H9 (cell line): ENCODE measurements around the gene LGALS9. TPM values are rescaled to one million over a fixed set of nuclear protein-coding genes. Genes with fewer than 3 reads are reported as not detected.
"Not testable (repeated sequence)": the region's sequence is repeated elsewhere in the genome, so short reads cannot be mapped to it uniquely, and the experiment has no call there.

Experiments used
- DNase-seq: peaks from one replicate; pipeline ENCODE4 v3.0.0-alpha.2; 2017
- H2AFZ ChIP-seq: one replicate; pipeline ENCODE4 v1.6.1; 2013; ENCODE audit warnings: mild to moderate bottlenecking, low read length, control low read depth, moderate library complexity
- H2AK5ac ChIP-seq: 2 replicates; pipeline ENCODE4 v1.6.1; 2013; ENCODE audit warnings: low read length, control low read depth, mixed read lengths; ENCODE audit not compliant: insufficient read length
- H2BK120ac ChIP-seq: one replicate; pipeline ENCODE4 v1.6.1; 2013; ENCODE audit warnings: low read depth, mild to moderate bottlenecking, low read length, control low read depth, inconsistent platforms; ENCODE audit not compliant: poor library complexity, severe bottlenecking
- H2BK12ac ChIP-seq: 2 replicates; pipeline ENCODE4 v1.6.1; 2013; ENCODE audit warnings: low read length, control low read depth, mixed read lengths, low read depth; ENCODE audit not compliant: insufficient read length
- H2BK15ac ChIP-seq: 2 replicates; pipeline ENCODE4 v1.6.1; 2013; ENCODE audit warnings: low read depth, low read length, control low read depth
- H2BK20ac ChIP-seq: one replicate; pipeline ENCODE4 v1.6.1; 2013; ENCODE audit warnings: low read depth, mild to moderate bottlenecking, low read length, control low read depth, inconsistent platforms; ENCODE audit not compliant: poor library complexity, severe bottlenecking
- H2BK5ac ChIP-seq: 2 replicates; pipeline ENCODE4 v1.6.1; 2013; ENCODE audit warnings: low read length, control low read depth, mixed read lengths; ENCODE audit not compliant: insufficient read length
- H3K14ac ChIP-seq: 2 replicates; pipeline ENCODE4 v1.6.1; 2013; ENCODE audit warnings: low read length, control low read depth; ENCODE audit not compliant: insufficient read depth
- H3K18ac ChIP-seq: 2 replicates; pipeline ENCODE4 v1.6.1; 2013; ENCODE audit warnings: low read depth, mild to moderate bottlenecking, mixed read lengths, low read length, control low read depth; ENCODE audit not compliant: insufficient read length
- H3K23ac ChIP-seq: 2 replicates; pipeline ENCODE4 v1.6.1; 2013; ENCODE audit warnings: low read length, control low read depth, mixed read lengths, low read depth; ENCODE audit not compliant: insufficient read length
- H3K23me2 ChIP-seq: 2 replicates; pipeline ENCODE4 v1.6.1; 2013; ENCODE audit warnings: low read depth, mild to moderate bottlenecking, mixed read lengths, low read length, control low read depth; ENCODE audit not compliant: insufficient read length, poor library complexity, severe bottlenecking
- H3K27ac ChIP-seq: 2 replicates; pipeline ENCODE4 v1.5.1; 2013; ENCODE audit warnings: low read length, control low read depth, mixed read lengths, low read depth; ENCODE audit not compliant: insufficient read length
- H3K27me3 ChIP-seq: 2 replicates; pipeline ENCODE4 v1.6.1; 2013; ENCODE audit warnings: low read length, control low read depth, inconsistent platforms; ENCODE audit not compliant: insufficient read depth
- H3K4ac ChIP-seq: 2 replicates; pipeline ENCODE4 v1.6.1; 2013; ENCODE audit warnings: low read depth, mild to moderate bottlenecking, control low read depth, inconsistent platforms, low read length, moderate library complexity
- H3K4me1 ChIP-seq: 2 replicates; pipeline ENCODE4 v1.6.1; 2013; ENCODE audit warnings: low read length, control low read depth, inconsistent platforms; ENCODE audit not compliant: insufficient read depth
- H3K4me2 ChIP-seq: 2 replicates; pipeline ENCODE4 v1.6.1; 2013; ENCODE audit warnings: low read length, control low read depth, mixed read lengths; ENCODE audit not compliant: insufficient read length, insufficient read depth
- H3K56ac ChIP-seq: 2 replicates; pipeline ENCODE4 v1.6.1; 2013; ENCODE audit warnings: low read depth, mild to moderate bottlenecking, mixed read lengths, low read length, control low read depth; ENCODE audit not compliant: insufficient read length
- H3K79me1 ChIP-seq: 2 replicates; pipeline ENCODE4 v1.6.1; 2013; ENCODE audit warnings: low read depth, mild to moderate bottlenecking, moderate library complexity, low read length, control low read depth, inconsistent platforms; ENCODE audit not compliant: insufficient read depth, poor library complexity, severe bottlenecking
- H3K79me2 ChIP-seq: 2 replicates; pipeline ENCODE4 v1.6.1; 2013; ENCODE audit warnings: low read length, control low read depth, inconsistent platforms; ENCODE audit not compliant: insufficient read depth
- H3K9ac ChIP-seq: 2 replicates; pipeline ENCODE4 v1.6.1; 2013; ENCODE audit warnings: low read length, control low read depth, mixed read lengths; ENCODE audit not compliant: insufficient read length; ENCODE audit errors: extremely low read depth
- H3K9me3 ChIP-seq: one replicate; pipeline ENCODE4 v1.6.1; 2013; ENCODE audit warnings: low read depth, low read length, inconsistent platforms; ENCODE audit not compliant: control insufficient read depth
- H3T11ph ChIP-seq: one replicate; pipeline ENCODE4 v1.6.1; 2013; ENCODE audit warnings: mild to moderate bottlenecking, low read length, control low read depth, inconsistent platforms
- H4K20me1 ChIP-seq: one replicate; pipeline ENCODE4 v1.6.1; 2013; ENCODE audit not compliant: control insufficient read depth, insufficient read length, insufficient read depth
- H4K5ac ChIP-seq: 2 replicates; pipeline ENCODE4 v1.6.1; 2013; ENCODE audit warnings: low read depth, mild to moderate bottlenecking, mixed read lengths, low read length, control low read depth; ENCODE audit not compliant: insufficient read length
- H4K8ac ChIP-seq: replicated peaks from 2 replicates; pipeline ENCODE4 v1.6.1; 2013; ENCODE audit warnings: low read length, control low read depth, mixed read lengths, low read depth; ENCODE audit not compliant: insufficient read length
- H4K91ac ChIP-seq: 2 replicates; pipeline ENCODE4 v1.6.1; 2013; ENCODE audit warnings: low read depth, mild to moderate bottlenecking, moderate library complexity, mixed read lengths, low read length, control low read depth; ENCODE audit not compliant: insufficient read length
- H3K27ac Mint-ChIP-seq, 3 experiments: 2 replicates in 2 of 3; 3 replicates in 1 of 3; pipeline ENCODE4 v1.8.0; 2020 to 2021; ENCODE audit warnings: mixed read lengths in 3 of 3, mild to moderate bottlenecking in 1 of 3, moderate library complexity in 1 of 3
- H3K27me3 Mint-ChIP-seq: 2 replicates; pipeline ENCODE4 v1.8.0; 2021; ENCODE audit warnings: low read depth, mild to moderate bottlenecking, moderate library complexity, mixed read lengths
- H3K36me3 Mint-ChIP-seq, 3 experiments: 2 replicates in 2 of 3; 3 replicates in 1 of 3; pipeline ENCODE4 v1.8.0; 2020 to 2021; ENCODE audit warnings: low read depth in 3 of 3, mixed read lengths in 3 of 3; ENCODE audit not compliant: insufficient read depth in 1 of 3
- H3K4me1 Mint-ChIP-seq, 2 experiments: 2 replicates each; pipeline ENCODE4 v1.8.0; 2020; ENCODE audit warnings: mixed read lengths in 2 of 2
- H3K4me3 Mint-ChIP-seq, 2 experiments: 2 replicates in 1 of 2; 3 replicates in 1 of 2; pipeline ENCODE4 v1.8.0; 2020 to 2021; ENCODE audit warnings: mild to moderate bottlenecking in 2 of 2, mixed read lengths in 2 of 2, moderate library complexity in 1 of 2
- H3K9me3 Mint-ChIP-seq, 2 experiments: 2 replicates in 1 of 2; 3 replicates in 1 of 2; pipeline ENCODE4 v1.8.0; 2020; ENCODE audit warnings: mild to moderate bottlenecking in 2 of 2, mixed read lengths in 2 of 2, moderate library complexity in 1 of 2
- WGBS: extraction: QIAGEN DNeasy Blood & Tissue Kit; methylation state at CpG from one replicate; pipeline ENCODE4 v1.1.7; 2013; ENCODE audit warnings: missing lambda C conversion rate, low lambda C conversion rate, mixed read lengths; ENCODE audit not compliant: insufficient read length; ENCODE audit errors: extremely low coverage; 5-methylcytosine and 5-hydroxymethylcytosine counted together
- total RNA-seq: library from RNA; stranded (reverse); gene quantifications from 2 replicates; pipeline ENCODE4 v1.2.1, GENCODE V29; 2021

Gene LGALS9
- total RNA-seq, 1 experiment from 2014 or later, result 2.5 TPM

DNA sequence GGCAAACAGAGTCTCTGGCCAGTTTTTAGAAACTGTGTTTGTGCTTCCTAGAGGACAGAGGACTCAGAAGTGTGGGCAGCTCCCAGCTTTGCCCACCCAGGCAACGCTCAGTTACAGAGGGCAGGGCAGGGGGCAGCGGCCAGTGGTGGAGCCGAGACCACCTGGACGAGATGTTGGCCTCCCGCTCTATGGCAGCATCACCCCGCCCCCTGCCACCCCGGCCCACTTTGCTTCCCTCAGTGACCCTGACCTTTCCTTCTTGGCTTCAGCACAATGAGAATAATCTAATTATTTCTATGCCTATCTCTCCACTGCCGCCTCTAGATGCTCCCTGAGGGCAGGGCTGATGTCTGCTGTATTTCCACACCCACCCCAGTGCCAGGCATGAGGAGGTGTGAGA is 25.6 kb downstream of the LGALS9 start:
- H4K5ac ChIP-seq, H2BK5ac ChIP-seq, H2AK5ac ChIP-seq, H4K91ac ChIP-seq, DNase-seq, H3K23me2 ChIP-seq, H3K18ac ChIP-seq, H4K20me1 ChIP-seq, H3K36me3 Mint-ChIP-seq, H3K14ac ChIP-seq, H3T11ph ChIP-seq, H2BK120ac ChIP-seq, H3K56ac ChIP-seq, H3K9ac ChIP-seq, H3K27ac ChIP-seq, H3K4me3 Mint-ChIP-seq, H3K4ac ChIP-seq, H2BK15ac ChIP-seq, H4K8ac ChIP-seq, H2AFZ ChIP-seq, H2BK20ac ChIP-seq, H3K4me1 ChIP-seq, H3K9me3 Mint-ChIP-seq, H3K79me2 ChIP-seq, H3K4me2 ChIP-seq, H3K23ac ChIP-seq, H2BK12ac ChIP-seq, H3K4me1 Mint-ChIP-seq, H3K9me3 ChIP-seq, H3K27me3 ChIP-seq, H3K27me3 Mint-ChIP-seq, H3K79me1 ChIP-seq: not testable (repeated sequence)
- no CpG with 5 or more reads among the region's 8 CpGs for WGBS
- H3K27ac Mint-ChIP-seq, result 0 out of 7 replicates have a peak overlapping the region, but pooled peaks of 1 of the 3 experiments have one; percentile 13
